IMR-90 (cell line): Measurements from ENCODE around the gene EXOC6B. TPM values are rescaled to one million over a fixed set of nuclear protein-coding genes. Genes with fewer than 3 reads are reported as not detected.

Experiments
- ATAC-seq: fragments of 200-7000 bp; cut with Tn5 transposase; 2 replicates; pipeline ENCODE4 v1.9.1; 2020; ENCODE audit warnings: low read depth, mild to moderate bottlenecking, moderate library complexity
- BruUV-seq: library from RNA; stranded (reverse); fragments of 400-500 nt; replicated peaks from 2 replicates; lab custom pipeline; 2021; lab: Mats Ljungman, UMichigan
- CTCF ChIA-PET: fragments of 300-600 bp; formaldehyde crosslinking; extraction: SDS; loops from one replicate; lab custom pipeline; 2021; ENCODE audit warnings: antibody characterized with exemption; lab: Yijun Ruan, JAX
- POLR2A ChIA-PET: fragments of 300-600 bp; sonication (Branson Sonifier 250); formaldehyde crosslinking; loops from one replicate; lab custom pipeline; 2022; ENCODE audit warnings: antibody characterized with exemption; ENCODE audit not compliant: unreplicated experiment; lab: Charles Lee
- DNase-seq: peaks from one replicate; pipeline ENCODE4 v3.0.0; 2013
- H2AFZ ChIP-seq: replicated peaks from 2 replicates; pipeline ENCODE3; 2013; ENCODE audit warnings: low read length, mild to moderate bottlenecking; ENCODE audit not compliant: poor library complexity
- H2AK5ac ChIP-seq: 2 replicates; pipeline ENCODE4 v1.6.1; 2013; ENCODE audit warnings: low read depth, low read length, inconsistent platforms
- H2AK9ac ChIP-seq: replicated peaks from 2 replicates; pipeline ENCODE3; 2013; ENCODE audit warnings: mild to moderate bottlenecking, low read depth, low read length, moderate library complexity; ENCODE audit not compliant: poor library complexity
- H2BK120ac ChIP-seq: 2 replicates; pipeline ENCODE4 v1.6.1; 2013; ENCODE audit warnings: low read depth, low read length, inconsistent platforms
- H2BK15ac ChIP-seq: 3 replicates; pipeline ENCODE4 v1.6.1; 2013; ENCODE audit warnings: low read depth, low read length, inconsistent platforms
- H2BK20ac ChIP-seq: 2 replicates; pipeline ENCODE4 v1.6.1; 2013; ENCODE audit warnings: low read depth, mild to moderate bottlenecking, inconsistent platforms, low read length, moderate library complexity
- H2BK5ac ChIP-seq: 2 replicates; pipeline ENCODE4 v1.6.1; 2013; ENCODE audit warnings: mild to moderate bottlenecking, low read depth, low read length, inconsistent platforms; ENCODE audit not compliant: poor library complexity, severe bottlenecking
- H3K14ac ChIP-seq: replicated peaks from 2 replicates; pipeline ENCODE4 v1.6.1; 2013; ENCODE audit warnings: low read depth, low read length, inconsistent platforms
- H3K18ac ChIP-seq: 2 replicates; pipeline ENCODE4 v1.6.1; 2013; ENCODE audit warnings: low read depth, low read length, control low read depth
- H3K23ac ChIP-seq: 2 replicates; pipeline ENCODE4 v1.6.1; 2013; ENCODE audit warnings: low read depth, low read length, inconsistent platforms
- H3K27ac ChIP-seq: 2 replicates; pipeline ENCODE4 v1.5.1; 2013; ENCODE audit warnings: mild to moderate bottlenecking, control low read depth, low read length; ENCODE audit not compliant: insufficient read depth
- H3K27me3 ChIP-seq: 2 replicates; pipeline ENCODE4 v1.6.1; 2013; ENCODE audit warnings: low read length; ENCODE audit not compliant: control insufficient read depth, insufficient read depth
- H3K36me3 ChIP-seq: 2 replicates; pipeline ENCODE4 v1.6.1; 2013; ENCODE audit warnings: low read length, mixed read lengths; ENCODE audit not compliant: control insufficient read depth, insufficient read depth
- H3K4ac ChIP-seq: 2 replicates; pipeline ENCODE4 v1.6.1; 2013; ENCODE audit warnings: low read depth, low read length, inconsistent platforms
- H3K4me1 ChIP-seq: 2 replicates; pipeline ENCODE4 v1.6.1; 2013; ENCODE audit warnings: low read length, mixed read lengths; ENCODE audit not compliant: control insufficient read depth, insufficient read depth
- H3K4me2 ChIP-seq: 2 replicates; pipeline ENCODE4 v1.6.1; 2013; ENCODE audit warnings: low read depth, mild to moderate bottlenecking, control low read depth, low read length, moderate library complexity
- H3K4me3 ChIP-seq: 2 replicates; pipeline ENCODE4 v1.5.1; 2013; ENCODE audit warnings: low read depth, mild to moderate bottlenecking, control low read depth, low read length, moderate library complexity; ENCODE audit not compliant: insufficient read depth
- H3K56ac ChIP-seq: 2 replicates; pipeline ENCODE4 v1.6.1; 2013; ENCODE audit warnings: low read length, inconsistent platforms; ENCODE audit not compliant: insufficient read depth; ENCODE audit errors: extremely low read depth
- H3K79me1 ChIP-seq, 2 experiments: 2 replicates each; pipeline ENCODE4 v1.6.1; 2013; ENCODE audit warnings: low read length in 2 of 2, inconsistent platforms in 1 of 2, low read depth in 1 of 2
- H3K9ac ChIP-seq: 2 replicates; pipeline ENCODE4 v1.6.1; 2013; ENCODE audit warnings: low read depth, low read length, control low read depth
- H3K9me1 ChIP-seq: 2 replicates; pipeline ENCODE4 v1.6.1; 2013; ENCODE audit warnings: low read length, inconsistent platforms; ENCODE audit not compliant: insufficient read depth
- H3K9me3 ChIP-seq: 2 replicates; pipeline ENCODE4 v1.6.1; 2013; ENCODE audit warnings: low read length; ENCODE audit not compliant: control insufficient read depth, insufficient read depth
- H4K20me1 ChIP-seq: 2 replicates; pipeline ENCODE4 v1.6.1; 2013; ENCODE audit warnings: low read length, inconsistent platforms; ENCODE audit not compliant: insufficient read depth
- H4K5ac ChIP-seq: 2 replicates; pipeline ENCODE4 v1.6.1; 2013; ENCODE audit warnings: mild to moderate bottlenecking, low read depth, low read length, control low read depth
- H4K8ac ChIP-seq, 2 experiments: 2 replicates each; pipeline ENCODE4 v1.6.1; 2013; ENCODE audit warnings: low read depth in 2 of 2, low read length in 2 of 2, control low read depth in 1 of 2, inconsistent platforms in 1 of 2
- H4K91ac ChIP-seq: 2 replicates; pipeline ENCODE4 v1.6.1; 2013; ENCODE audit warnings: low read depth, low read length, inconsistent platforms; ENCODE audit not compliant: insufficient read depth
- BHLHE40 ChIP-seq: fragments of 150-350 bp; IDR thresholded peaks from 2 replicates; pipeline ENCODE4 v1.6.1; 2016; ENCODE audit warnings: mild to moderate bottlenecking, low read depth, low read length
- CHD1 ChIP-seq: IDR thresholded peaks from 2 replicates; pipeline ENCODE4 v1.6.1; 2012; ENCODE audit warnings: low read depth, low read length, improper control_type of control experiment
- MAZ ChIP-seq: IDR thresholded peaks from 2 replicates; pipeline ENCODE4 v1.6.1; 2012; ENCODE audit warnings: low read depth, mild to moderate bottlenecking, low read length, improper control_type of control experiment, moderate library complexity, borderline replicate concordance
- NFE2L2 ChIP-seq: fragments of 150-350 bp; IDR thresholded peaks from 2 replicates; pipeline ENCODE4 v1.6.1; 2016; ENCODE audit warnings: low read depth, mild to moderate bottlenecking, low read length
- WGBS, 2 experiments: methylation state at CpG; one replicate each; pipeline versions ENCODE4 v1.1.5 to v1.1.7; 2013; ENCODE audit warnings: missing lambda C conversion rate in 2 of 2; ENCODE audit not compliant: insufficient read length in 1 of 2; ENCODE audit errors: extremely low coverage in 2 of 2; 5-methylcytosine and 5-hydroxymethylcytosine counted together
- dilution Hi-C: fragments of 300-500 bp; cut with HindIII; formaldehyde crosslinking; loops from one replicate; pipeline ENCODE4 v1.14.3; 2018; ENCODE audit warnings: low sequenced_read_pairs; ENCODE audit not compliant: unreplicated experiment
- in situ Hi-C: fragments of 300-500 bp; cut with MboI; formaldehyde crosslinking; loops from 3 replicates; pipeline ENCODE4 v1.14.3; 2019; ENCODE audit warnings: low sequenced_read_pairs, inconsistent platforms, mixed read lengths
- intact Hi-C: fragments of 100-400 bp; cut with micrococcal nuclease; formaldehyde crosslinking; loops from 2 replicates; pipeline ENCODE4 v1.10.0; 2022
- polyA plus RNA-seq, 3 experiments: library from polyadenylated mRNA; depleted of rRNA; stranded (reverse); fragments of >200 nt; gene quantifications; 2 replicates each; pipeline ENCODE4 v1.2.3, GENCODE V29; 2012; ENCODE audit warnings: low replicate concordance in 1 of 3
- total RNA-seq: library from RNA; depleted of rRNA; stranded (reverse); fragments of >200 nt; gene quantifications from 2 replicates; pipeline ENCODE4 v1.2.3, GENCODE V29; 2012

EXOC6B gene
- total and polyA plus RNA-seq, 2 of the 4 experiments (the other 2 are of a cell fraction): 10.2 to 29.4 TPM

DNA sequence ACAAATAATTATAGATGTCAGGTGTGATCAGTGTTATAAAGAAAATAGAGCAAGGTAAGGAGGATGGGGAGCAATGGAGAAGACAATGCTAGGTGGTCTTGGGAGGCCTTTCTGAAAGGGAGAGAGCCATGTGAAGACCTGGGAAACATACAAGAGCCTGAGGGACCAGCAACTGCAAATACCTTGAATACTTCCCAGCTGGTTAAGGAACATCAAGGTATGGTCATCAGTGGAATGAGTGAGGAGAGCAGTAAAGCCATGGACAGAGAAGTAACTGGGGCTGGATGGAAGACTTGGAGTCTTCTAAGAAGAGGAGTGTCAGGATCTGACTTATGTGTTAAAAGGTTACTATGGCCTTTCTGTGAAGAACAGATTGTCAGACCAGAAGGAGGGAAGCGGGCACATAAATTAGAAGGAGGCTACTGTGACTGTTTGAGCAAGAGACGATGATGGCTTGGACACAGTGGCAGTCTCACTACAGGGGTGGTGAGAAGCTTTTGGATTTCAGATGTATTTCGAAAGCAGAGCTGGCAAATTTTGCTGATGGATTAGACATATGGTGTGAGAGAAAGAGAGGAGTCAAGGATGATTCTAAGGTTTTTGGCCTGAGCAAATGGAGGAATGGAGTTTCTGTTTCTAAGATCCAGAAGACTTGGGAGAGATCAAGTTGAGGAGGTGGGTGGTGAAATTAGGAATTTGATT, 22.8 kb upstream of the EXOC6B start:
- Histone ChIP-seq H3K36me3 (no peaks in the 10 kb centered on the region), H3K4me2 (no peak overlapping the region), H4K20me1 (no peaks in the 10 kb centered on the region), H2BK15ac (no peak overlapping the region), H4K91ac (no peak overlapping the region), H3K9me3 (0 out of 2 replicates have a peak, but pooled peaks cover 1% of the 10 kb centered on the region), H3K79me1 (no peaks in the 10 kb centered on the region), H3K23ac (no peak overlapping the region), H2AK5ac (no peak overlapping the region), H3K56ac (no peak overlapping the region), H3K4me3 (no peak overlapping the region), H2BK20ac (no peak overlapping the region), H3K14ac (no peak overlapping the region), H2AK9ac (no peak overlapping the region), H2BK5ac (no peak overlapping the region), H3K27ac (no peak overlapping the region), H3K18ac (no peak overlapping the region), H3K4me1 (no peaks in the 10 kb centered on the region), H4K5ac (no peak overlapping the region), H3K9ac (no peak overlapping the region), H3K27me3 (peaks cover 38% of the 10 kb centered on the region), H3K4ac (no peak overlapping the region), H2BK120ac (no peak overlapping the region), H2AFZ (no peak overlapping the region), H4K8ac (no peak overlapping the region), H3K9me1 (no peaks in the 10 kb centered on the region)
- no peak for TF ChIP-seq BHLHE40
- TF ChIP-seq CHD1: no peak
- TF ChIP-seq MAZ: no peak
- no peak for TF ChIP-seq NFE2L2
- in situ Hi-C loops: no loop called here
- no peak for DNase-seq
- 66% methylated on average over 3 of the region's 3 CpGs; no CpG with 5 or more reads in 1 of the 2 experiments for WGBS, 2 experiments
- intact Hi-C loops: no loop called here
- ChIA-PET CTCF (no interaction called here), POLR2A (no interaction called here)
- dilution Hi-C loops: no loop called here
- ATAC-seq: no peak
- no TSS peak for BruUV-seq
